Thymus (tissue), 11 donors: ENCODE results near the gene PITPNC1. TPM values are rescaled to one million over a fixed set of nuclear protein-coding genes. Genes with fewer than 3 reads are reported as not detected.

ENCODE experiments used
- DNase-seq, 9 donors: peaks; one replicate each; pipeline ENCODE4 v3.0.0-alpha.2; 2013; ENCODE audit warnings: low spot score in 9 of 9, low read depth in 6 of 9, missing footprints in 1 of 9
- H3K27ac ChIP-seq, 2 donors: one replicate each; pipeline ENCODE4 v1.5.1; 2013; ENCODE audit warnings: control low read depth in 1 of 2, low read depth in 1 of 2, low read length in 1 of 2, mild to moderate bottlenecking in 1 of 2, moderate library complexity in 1 of 2
- H3K27me3 ChIP-seq, 2 donors: one replicate each; pipeline ENCODE4 v1.5.1; 2013; ENCODE audit warnings: low read length in 1 of 2; ENCODE audit not compliant: control insufficient read depth in 2 of 2, insufficient read depth in 1 of 2
- H3K36me3 ChIP-seq, 2 donors: one replicate each; pipeline ENCODE4 v1.5.1; 2013; ENCODE audit warnings: low read length in 1 of 2, mild to moderate bottlenecking in 1 of 2, moderate library complexity in 1 of 2; ENCODE audit not compliant: control insufficient read depth in 2 of 2, insufficient read depth in 2 of 2
- H3K4me1 ChIP-seq, 2 donors: one replicate each; pipeline ENCODE4 v1.5.1; 2013; ENCODE audit warnings: low read length in 2 of 2; ENCODE audit not compliant: control insufficient read depth in 2 of 2, insufficient read depth in 2 of 2
- H3K4me3 ChIP-seq, 2 donors: one replicate each; pipeline ENCODE4 v1.5.1; 2013; ENCODE audit warnings: low read length in 2 of 2, control low read depth in 1 of 2, mild to moderate bottlenecking in 1 of 2
- H3K9me3 ChIP-seq, 2 donors: one replicate each; pipeline ENCODE4 v1.5.1; 2013; ENCODE audit warnings: low read length in 1 of 2, mild to moderate bottlenecking in 1 of 2; ENCODE audit not compliant: control insufficient read depth in 2 of 2, insufficient read depth in 1 of 2
- WGBS: extraction: QIAGEN DNeasy Blood & Tissue Kit; methylation state at CpG from one replicate; pipeline ENCODE4 v1.1.7; 2013; 5-methylcytosine and 5-hydroxymethylcytosine counted together
- polyA plus RNA-seq: library from polyadenylated mRNA; stranded (reverse); fragments of 200-250 nt; gene quantifications from one replicate; pipeline ENCODE4 v1.2.3, GENCODE V29; 2013
- total RNA-seq: library from RNA; stranded (reverse); fragments of 120-200 nt; gene quantifications from one replicate; pipeline ENCODE4 v1.2.4, GENCODE V29; 2013
- donor health status: healthy.

The PITPNC1 gene
- total and polyA plus RNA-seq, 2 donors: 26.0 to 27.0 TPM

GRCh38 chr17:67679225-67679624 is 302.1 kb downstream of the PITPNC1 start:
- Histone ChIP-seq H3K27me3 (no peaks in the 10 kb centered on the region), H3K4me1 (no peaks in the 10 kb centered on the region), H3K27ac (peak overlapping the region in 1 of 2 donors; percentile 26), H3K9me3 (no peaks in the 10 kb centered on the region), H3K4me3 (no peak overlapping the region), H3K36me3 (no peaks in the 10 kb centered on the region)
- no peak for DNase-seq
- WGBS: over 99% methylated on average over 2 of the region's 2 CpGs

GRCh38 chr17:67679721-67680120 is 302.6 kb downstream of the PITPNC1 start:
- WGBS: 87% methylated on average over 6 of the region's 6 CpGs
- H3K27ac ChIP-seq: no peak overlapping the region
- no peak overlapping the region for H3K4me3 ChIP-seq

GRCh38 chr17:67680445-67681224 is 303.6 kb downstream of the PITPNC1 start:
- Histone ChIP-seq H3K27ac (peak overlapping the region in 1 of 2 donors; percentile 6), H3K4me3 (no peak overlapping the region), H3K9me3 (no peaks in the 10 kb centered on the region), H3K36me3 (no peaks in the 10 kb centered on the region), H3K27me3 (no peaks in the 10 kb centered on the region), H3K4me1 (no peaks in the 10 kb centered on the region)
- WGBS: 87% methylated on average over 8 of the region's 8 CpGs
- peak in 3 of 9 donors; percentile 9 to 42 (median 11) for DNase-seq

More at GRCh38 chr17:67679721-67680120, 302.6 kb downstream of the PITPNC1 start:
- no peak for DNase-seq
- Histone ChIP-seq H3K9me3 (no peaks in the 10 kb centered on the region), H3K36me3 (no peaks in the 10 kb centered on the region), H3K27me3 (no peaks in the 10 kb centered on the region), H3K4me1 (no peaks in the 10 kb centered on the region)

GRCh38 chr17:67682196-67682595 is 305.1 kb downstream of the PITPNC1 start:
- H3K27me3 ChIP-seq: no peaks in the 10 kb centered on the region
- H3K27ac ChIP-seq: no peak overlapping the region
- DNase-seq: no peak
- no peaks in the 10 kb centered on the region for H3K36me3 ChIP-seq
- no peak overlapping the region for H3K4me3 ChIP-seq
- H3K9me3 ChIP-seq: no peaks in the 10 kb centered on the region
- no peaks in the 10 kb centered on the region for H3K4me1 ChIP-seq
- 96% methylated on average over 2 of the region's 2 CpGs for WGBS

- Histone ChIP-seq H3K27ac (no peak overlapping the region), H3K36me3 (no peaks in the 10 kb centered on the region), H3K27me3 (no peaks in the 10 kb centered on the region), H3K4me3 (no peak overlapping the region), H3K9me3 (no peaks in the 10 kb centered on the region), H3K4me1 (no peaks in the 10 kb centered on the region)
- 88% methylated on average over 3 of the region's 3 CpGs for WGBS
- no peak for DNase-seq
Measured at GRCh38 chr17:67685351-67685750, 308.3 kb downstream of the PITPNC1 start.

GRCh38 chr17:67686241-67686640 is 309.2 kb downstream of the PITPNC1 start:
- WGBS: 91% methylated on average over 2 of the region's 2 CpGs
- DNase-seq: no peak
- H3K27ac ChIP-seq: no peak overlapping the region
- no peaks in the 10 kb centered on the region for H3K36me3 ChIP-seq
- no peaks in the 10 kb centered on the region for H3K4me1 ChIP-seq
- H3K27me3 ChIP-seq: no peaks in the 10 kb centered on the region
- no peaks in the 10 kb centered on the region for H3K9me3 ChIP-seq
- H3K4me3 ChIP-seq: no peak overlapping the region

- no peak for DNase-seq
- WGBS: 94% methylated on average over 2 of the region's 2 CpGs
- Histone ChIP-seq H3K27me3 (no peaks in the 10 kb centered on the region), H3K27ac (no peak overlapping the region), H3K36me3 (peaks cover 0 to 4% of the 10 kb centered on the region in 2 donors), H3K9me3 (no peaks in the 10 kb centered on the region), H3K4me1 (no peaks in the 10 kb centered on the region), H3K4me3 (no peak overlapping the region)
Measured at GRCh38 chr17:67687511-67687910, 310.4 kb downstream of the PITPNC1 start.

GRCh38 chr17:67689534-67690177 is 312.6 kb downstream of the PITPNC1 start:
- Histone ChIP-seq H3K27me3 (no peaks in the 10 kb centered on the region), H3K4me3 (no peak overlapping the region), H3K36me3 (peaks cover 0 to 4% of the 10 kb centered on the region in 2 donors), H3K4me1 (no peaks in the 10 kb centered on the region), H3K27ac (no peak overlapping the region), H3K9me3 (no peaks in the 10 kb centered on the region)
- WGBS: 48% methylated on average over 2 of the region's 2 CpGs
- DNase-seq: peak; percentile 21 to 85 (median 55)

- Histone ChIP-seq H3K27ac (no peak overlapping the region), H3K9me3 (no peaks in the 10 kb centered on the region), H3K27me3 (no peaks in the 10 kb centered on the region), H3K4me3 (no peak overlapping the region), H3K36me3 (peaks cover 0 to 4% of the 10 kb centered on the region in 2 donors), H3K4me1 (no peaks in the 10 kb centered on the region)
- no peak for DNase-seq
Measured at GRCh38 chr17:67693811-67694210, 316.7 kb downstream of the PITPNC1 start.
